ENCODE measurements around the gene LIN28B.

LIN28B gene

DNA sequence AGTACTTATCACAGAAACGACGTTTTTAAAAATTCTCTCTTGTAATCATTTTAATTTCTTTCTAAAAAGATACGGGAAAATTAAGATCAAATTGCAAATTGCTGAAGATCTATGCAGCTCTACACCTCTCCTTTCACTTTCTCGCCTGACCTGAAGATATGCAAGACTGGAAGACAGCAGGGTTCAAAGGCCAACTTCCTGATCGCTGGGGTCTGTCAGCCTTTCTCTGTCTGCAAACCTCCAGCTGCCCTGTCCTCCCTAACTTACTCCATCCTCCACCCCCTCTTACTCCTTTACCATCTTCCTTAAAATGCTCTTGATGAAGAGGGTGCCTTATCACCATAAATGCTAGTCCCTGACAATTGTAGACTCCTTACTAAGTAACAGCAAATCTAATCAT, 159.2 kb downstream of the LIN28B start:
- no peaks in the 10 kb centered on the region for H3K36me3 ChIP-seq (ENCODE audit: control insufficient read depth, insufficient read depth, low read length, severe bottlenecking)
- no peaks in the 10 kb centered on the region for H3K9me3 ChIP-seq (ENCODE audit: control insufficient read depth, low read length)
- no peak overlapping the region for H3K9ac ChIP-seq (ENCODE audit: low read length)
- H3K4me3 ChIP-seq (ENCODE audit: low read length), result no peak overlapping the region
- no peaks in the 10 kb centered on the region for H3K27me3 ChIP-seq (replicated peaks; ENCODE audit: control insufficient read depth, insufficient read depth, low read length)
- H3K4me1 ChIP-seq (ENCODE audit: control insufficient read depth, insufficient read depth, low read length), result peaks cover 3% of the 10 kb centered on the region
- no peak for DNase-seq (ENCODE audit: low read depth)

DNA sequence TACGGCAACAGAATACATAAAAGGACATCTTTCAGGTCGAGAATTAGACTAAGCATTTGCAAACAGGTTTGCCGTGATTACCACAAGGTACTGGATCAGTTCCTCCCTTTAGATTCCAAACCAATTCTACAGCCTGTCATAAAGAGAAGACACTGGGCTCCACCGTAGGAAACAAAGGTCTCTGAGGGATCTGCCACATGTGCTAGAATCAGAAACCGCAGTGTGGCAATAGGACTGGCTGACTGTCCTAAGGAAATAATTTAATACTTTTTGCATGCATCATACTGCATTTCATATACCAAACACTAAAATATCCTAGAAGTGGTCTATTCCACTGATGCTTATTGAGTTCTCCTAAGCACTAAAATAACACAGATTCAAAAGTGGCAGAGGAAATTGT, 163.7 kb downstream of the LIN28B start:
- H3K4me3 ChIP-seq (ENCODE audit: low read length), result no peak overlapping the region
- H3K9me3 ChIP-seq (ENCODE audit: control insufficient read depth, low read length), result no peaks in the 10 kb centered on the region
- no peak overlapping the region for H3K9ac ChIP-seq (ENCODE audit: low read length)
- no peaks in the 10 kb centered on the region for H3K27me3 ChIP-seq (replicated peaks; ENCODE audit: control insufficient read depth, insufficient read depth, low read length)
- peak; percentile 12 for DNase-seq (ENCODE audit: low read depth)
- peaks cover 8% of the 10 kb centered on the region for H3K4me1 ChIP-seq (ENCODE audit: control insufficient read depth, insufficient read depth, low read length)
- H3K36me3 ChIP-seq (ENCODE audit: control insufficient read depth, insufficient read depth, low read length, severe bottlenecking), result no peaks in the 10 kb centered on the region

DNA sequence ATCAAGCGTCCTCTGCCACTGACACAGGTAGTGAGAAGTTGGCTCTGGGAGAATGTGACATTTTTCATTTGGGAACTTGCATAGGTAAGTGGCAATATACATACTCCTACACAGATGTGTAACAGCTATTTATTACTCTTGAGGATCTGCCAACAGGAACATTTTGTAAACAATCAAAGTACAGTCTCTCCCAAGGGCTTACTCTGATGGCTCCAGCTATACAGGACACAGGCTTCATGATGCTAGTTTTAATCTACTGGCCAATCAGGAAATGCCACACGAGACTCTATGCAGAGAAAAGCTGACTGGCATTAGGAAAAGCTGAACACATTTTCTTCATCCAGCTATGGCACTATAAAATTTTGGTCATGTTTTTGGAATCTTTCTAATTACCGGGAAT, 165.1 kb downstream of the LIN28B start:
- Histone ChIP-seq H3K4me3 (ENCODE audit: low read length) (no peak overlapping the region), H3K9me3 (ENCODE audit: control insufficient read depth, low read length) (no peaks in the 10 kb centered on the region)
- peak; percentile 18 for DNase-seq (ENCODE audit: low read depth)

DNA sequence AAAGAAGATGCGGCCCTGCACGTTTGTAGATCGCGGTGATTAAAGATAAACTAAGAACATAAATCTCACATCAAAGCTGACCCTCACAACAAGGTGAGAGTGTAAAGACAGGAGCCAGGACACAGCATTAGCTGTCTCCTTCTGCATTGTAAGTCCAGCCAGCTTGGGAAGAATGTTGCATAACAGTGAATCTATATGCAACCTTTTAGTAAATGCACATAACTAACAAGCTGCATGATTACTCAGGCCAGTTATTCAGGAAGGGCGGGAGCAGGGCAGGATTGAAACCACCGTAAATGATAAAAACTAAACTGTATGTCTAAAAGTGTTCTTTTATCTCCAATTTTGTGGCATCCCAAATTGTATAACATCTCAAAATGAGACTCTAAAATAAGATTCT, 165.8 kb downstream of the LIN28B start:
- Histone ChIP-seq H3K36me3 (ENCODE audit: control insufficient read depth, insufficient read depth, low read length, severe bottlenecking) (no peaks in the 10 kb centered on the region), H3K9ac (ENCODE audit: low read length) (no peak overlapping the region), H3K4me3 (ENCODE audit: low read length) (no peak overlapping the region), H3K9me3 (ENCODE audit: control insufficient read depth, low read length) (no peaks in the 10 kb centered on the region), H3K27me3 (replicated peaks; ENCODE audit: control insufficient read depth, insufficient read depth, low read length) (no peaks in the 10 kb centered on the region), H3K4me1 (ENCODE audit: control insufficient read depth, insufficient read depth, low read length) (peaks cover 8% of the 10 kb centered on the region)
- DNase-seq (ENCODE audit: low read depth), result no peak

More for the DNA sequence above, 165.1 kb downstream of the LIN28B start:
- Histone ChIP-seq H3K4me1 (ENCODE audit: control insufficient read depth, insufficient read depth, low read length) (peaks cover 8% of the 10 kb centered on the region), H3K27me3 (replicated peaks; ENCODE audit: control insufficient read depth, insufficient read depth, low read length) (no peaks in the 10 kb centered on the region), H3K36me3 (ENCODE audit: control insufficient read depth, insufficient read depth, low read length, severe bottlenecking) (no peaks in the 10 kb centered on the region), H3K9ac (ENCODE audit: low read length) (no peak overlapping the region)
